GM12878 (cell line): Measurements from ENCODE around the gene HEBP1. TPM values are rescaled to one million over a fixed set of nuclear protein-coding genes. Genes with fewer than 3 reads are reported as not detected.

ENCODE experiments used
- ATAC-seq: fragments of 200-7000 bp; cut with Tn5 transposase; 3 replicates; pipeline ENCODE4 v1.9.1; 2020; ENCODE audit warnings: mild to moderate bottlenecking, moderate library complexity
- BruUV-seq: library from RNA; stranded (reverse); fragments of 400-500 nt; replicated peaks from 2 replicates; lab custom pipeline; 2021; lab: Mats Ljungman, UMichigan
- CTCF ChIA-PET: fragments of 300-600 bp; sonication (Branson Sonifier 250); formaldehyde crosslinking; extraction: SDS; loops from one replicate; lab custom pipeline; 2021; ENCODE audit warnings: inconsistent platforms; lab: Yijun Ruan, JAX
- POLR2A ChIA-PET: fragments of 350-600 bp; formaldehyde crosslinking; extraction: SDS; loops from one replicate; lab custom pipeline; 2021; ENCODE audit warnings: inconsistent platforms; lab: Charles Lee
- RAD21 ChIA-PET: fragments of 300-600 bp; sonication (Branson Sonifier 250); formaldehyde crosslinking; loops from one replicate; lab custom pipeline; 2023; ENCODE audit warnings: antibody characterized with exemption; ENCODE audit not compliant: unreplicated experiment; lab: Charles Lee
- SMC1A ChIA-PET: fragments of 300-600 bp; sonication (Branson Sonifier 250); formaldehyde crosslinking; loops from one replicate; lab custom pipeline; 2023; ENCODE audit not compliant: unreplicated experiment, uncharacterized antibody; lab: Charles Lee
- DNase-seq: peaks from one replicate; pipeline ENCODE4 v3.0.0-alpha.2; 2011; ENCODE audit warnings: low read depth, low spot score
- FAIRE-seq: peaks from 3 replicates; lab custom pipeline; 2011; peaks lifted over from hg19 to GRCh38; lab: Jason Lieb, UNC
- H2AFZ ChIP-seq: 2 replicates; pipeline ENCODE4 v1.6.0; 2011; ENCODE audit warnings: low read depth, low read length, control low read depth; ENCODE audit not compliant: control insufficient read depth
- H3K27ac ChIP-seq: 2 replicates; pipeline ENCODE4 v1.5.1; 2011; ENCODE audit warnings: control low read depth; ENCODE audit not compliant: control insufficient read depth, insufficient read depth
- H3K27me3 ChIP-seq, 2 experiments: replicated peaks in 1 of 2; 2 replicates each; pipeline versions ENCODE4 v1.6.0 to v1.6.1; 2011; ENCODE audit warnings: low read length in 1 of 2; ENCODE audit not compliant: control insufficient read depth in 2 of 2, insufficient read depth in 2 of 2
- H3K36me3 ChIP-seq, 2 experiments: 2 replicates each; pipeline ENCODE4 v1.5.1; 2011; ENCODE audit warnings: low read length in 1 of 2; ENCODE audit not compliant: control insufficient read depth in 2 of 2, insufficient read depth in 2 of 2
- H3K4me1 ChIP-seq: 2 replicates; pipeline ENCODE4 v1.6.1; 2011; ENCODE audit warnings: mild to moderate bottlenecking, low read length, moderate library complexity, mixed read lengths; ENCODE audit not compliant: control insufficient read depth, insufficient read depth
- H3K4me2 ChIP-seq: 2 replicates; pipeline ENCODE4 v1.6.0; 2011; ENCODE audit warnings: control low read depth; ENCODE audit not compliant: control insufficient read depth, insufficient read depth
- H3K4me3 ChIP-seq: fragments of 200-600 bp; sonication (generic); 2 replicates; pipeline ENCODE4 v1.5.1; 2016
- H3K79me2 ChIP-seq: 2 replicates; pipeline ENCODE4 v1.6.0; 2011; ENCODE audit warnings: low read length; ENCODE audit not compliant: control insufficient read depth, insufficient read depth
- H3K9ac ChIP-seq: 2 replicates; pipeline ENCODE4 v1.8.0; 2011; ENCODE audit warnings: low read length, control low read depth, mixed read lengths; ENCODE audit not compliant: control insufficient read depth, insufficient read depth
- H3K9me3 ChIP-seq: replicated peaks from 3 replicates; pipeline ENCODE4 v1.5.1; 2011; ENCODE audit warnings: mild to moderate bottlenecking, low read length; ENCODE audit not compliant: control insufficient read depth, insufficient read depth
- H4K20me1 ChIP-seq: 2 replicates; pipeline ENCODE4 v1.6.0; 2011; ENCODE audit not compliant: control insufficient read depth, insufficient read depth
- ATF7 ChIP-seq: fragments of 450-650 bp; IDR thresholded peaks from 2 replicates; pipeline ENCODE4 v1.6.1; 2016; ENCODE audit warnings: low read depth, mild to moderate bottlenecking
- BHLHE40 ChIP-seq, 2 experiments: fragments of 450-650 bp in 1 of 2; IDR thresholded peaks; 2 replicates each; pipeline ENCODE4 v1.6.1; 2011 to 2017; ENCODE audit warnings: low read depth in 2 of 2, borderline replicate concordance in 1 of 2, improper control_type of control experiment in 1 of 2, low read length in 1 of 2, mild to moderate bottlenecking in 1 of 2
- EGR1 ChIP-seq, 2 experiments: IDR thresholded peaks; 1 replicate in 1 of 2; 2 replicates in 1 of 2; pipeline ENCODE4 v1.6.1; 2011 to 2012; ENCODE audit warnings: low read depth in 2 of 2, low read length in 2 of 2, borderline replicate concordance in 1 of 2, mild to moderate bottlenecking in 1 of 2, moderate library complexity in 1 of 2
- ESRRA ChIP-seq: IDR thresholded peaks from 2 replicates; pipeline ENCODE4 v1.6.1; 2012; ENCODE audit warnings: mild to moderate bottlenecking, low read length, improper control_type of control experiment
- HCFC1 ChIP-seq: fragments of 150-350 bp; IDR thresholded peaks from 2 replicates; pipeline ENCODE4 v1.6.1; 2014; ENCODE audit warnings: low read length
- IKZF1 ChIP-seq: fragments of 450-650 bp; conservative IDR thresholded peaks from 2 replicates; pipeline ENCODE4 v1.6.1; 2017; ENCODE audit warnings: antibody characterized with exemption, mild to moderate bottlenecking
- IKZF2 ChIP-seq, 2 experiments: fragments of 450-650 bp; IDR thresholded peaks; 2 replicates each; pipeline ENCODE4 v1.6.1; 2017; ENCODE audit warnings: mild to moderate bottlenecking in 2 of 2, moderate library complexity in 2 of 2
- MEF2B ChIP-seq: fragments of 450-650 bp; IDR thresholded peaks from 2 replicates; pipeline ENCODE4 v1.6.1; 2018; ENCODE audit warnings: mild to moderate bottlenecking, moderate library complexity; ENCODE audit not compliant: partially characterized antibody, poor library complexity, severe bottlenecking
- NR2C2 ChIP-seq: IDR thresholded peaks from 2 replicates; pipeline ENCODE4 v1.6.1; 2011; ENCODE audit warnings: borderline replicate concordance, low read depth; ENCODE audit not compliant: control insufficient read depth, insufficient read length
- POLR2A ChIP-seq: IDR thresholded peaks from 2 replicates; pipeline ENCODE4 v1.6.1; 2011; ENCODE audit warnings: low read depth, mild to moderate bottlenecking, low read length
- RAD21 ChIP-seq: IDR thresholded peaks from 2 replicates; pipeline ENCODE4 v1.6.1; 2011; ENCODE audit warnings: mild to moderate bottlenecking, low read depth, low read length, moderate library complexity; ENCODE audit not compliant: insufficient read depth
- RB1 ChIP-seq: fragments of 450-650 bp; formaldehyde crosslinking; IDR thresholded peaks from 2 replicates; pipeline ENCODE4 v1.6.1; 2017; ENCODE audit warnings: mild to moderate bottlenecking, borderline replicate concordance
- ZNF622 ChIP-seq: fragments of 450-650 bp; IDR thresholded peaks from 2 replicates; pipeline ENCODE4 v1.6.1; 2017; ENCODE audit warnings: mild to moderate bottlenecking, inconsistent platforms
- WGBS: methylation state at CpG from one replicate; pipeline ENCODE4 v1.1.6; 2016; ENCODE audit warnings: low lambda C conversion rate; ENCODE audit not compliant: insufficient replicate concordance, insufficient coverage; ENCODE audit errors: missing lambda C conversion rate; 5-methylcytosine and 5-hydroxymethylcytosine counted together
- in situ Hi-C: fragments of 300-500 bp; cut with MboI; formaldehyde crosslinking; loops from 9 replicates; pipeline ENCODE4 v1.14.3; 2018; ENCODE audit warnings: mixed read lengths
- intact Hi-C: fragments of 100-400 bp; cut with micrococcal nuclease; formaldehyde crosslinking; loops from one replicate; pipeline ENCODE4 v1.14.2; 2022; ENCODE audit not compliant: unreplicated experiment
- polyA plus RNA-seq, 11 experiments: library from polyadenylated mRNA; depleted of rRNA in 4 of 11; unstranded in 6 of 11; stranded (reverse) in 5 of 11; fragments of >200 nt; fragmentation: Nextera tagmentation in 4 of 11; fragmentation: Illumina TruSeq in 1 of 11; extraction: Ambion mirVana in 4 of 11; extraction: Trizol in 1 of 11; gene quantifications; 1 replicate in 1 of 11; 2 replicates in 10 of 11; pipeline versions ENCODE4 v1.2.1 to v1.2.3, GENCODE V29; 2011 to 2016; ENCODE audit warnings: inconsistent platforms in 2 of 11, missing spikeins in 2 of 11, low read depth in 1 of 11
- total RNA-seq, 4 experiments: library from RNA; depleted of rRNA in 3 of 4; stranded (reverse); fragments of >200 nt in 3 of 4; fragmentation: Illumina TruSeq in 1 of 4; extraction: Trizol in 1 of 4; gene quantifications; 2 replicates each; pipeline versions ENCODE4 v1.2.1 to v1.2.3, GENCODE V29; 2013 to 2021
- TF ChIP-seq, protein P1 (sequence below): fragments of 450-650 bp; formaldehyde crosslinking; IDR thresholded peaks from 2 replicates; pipeline ENCODE4 v1.4.0; 2022; ENCODE audit warnings: mild to moderate bottlenecking, moderate library complexity
- TF ChIP-seq, protein P2 (sequence below): IDR thresholded peaks from 2 replicates; pipeline ENCODE4 v1.6.1; 2011; ENCODE audit warnings: mild to moderate bottlenecking, low read depth, low read length, moderate library complexity; ENCODE audit not compliant: insufficient replicate concordance
- TF ChIP-seq, protein P3 (sequence below): IDR thresholded peaks from 2 replicates; pipeline ENCODE4 v1.6.1; 2012; ENCODE audit warnings: low read length, inconsistent platforms

Gene HEBP1
- total and polyA plus RNA-seq, 10 of the 15 experiments (the other 5 are each of a cell fraction or from before 2014, with no cell fraction given), result 0.07 to 0.32 (median 0.18) TPM; not detected in 5

DNA sequence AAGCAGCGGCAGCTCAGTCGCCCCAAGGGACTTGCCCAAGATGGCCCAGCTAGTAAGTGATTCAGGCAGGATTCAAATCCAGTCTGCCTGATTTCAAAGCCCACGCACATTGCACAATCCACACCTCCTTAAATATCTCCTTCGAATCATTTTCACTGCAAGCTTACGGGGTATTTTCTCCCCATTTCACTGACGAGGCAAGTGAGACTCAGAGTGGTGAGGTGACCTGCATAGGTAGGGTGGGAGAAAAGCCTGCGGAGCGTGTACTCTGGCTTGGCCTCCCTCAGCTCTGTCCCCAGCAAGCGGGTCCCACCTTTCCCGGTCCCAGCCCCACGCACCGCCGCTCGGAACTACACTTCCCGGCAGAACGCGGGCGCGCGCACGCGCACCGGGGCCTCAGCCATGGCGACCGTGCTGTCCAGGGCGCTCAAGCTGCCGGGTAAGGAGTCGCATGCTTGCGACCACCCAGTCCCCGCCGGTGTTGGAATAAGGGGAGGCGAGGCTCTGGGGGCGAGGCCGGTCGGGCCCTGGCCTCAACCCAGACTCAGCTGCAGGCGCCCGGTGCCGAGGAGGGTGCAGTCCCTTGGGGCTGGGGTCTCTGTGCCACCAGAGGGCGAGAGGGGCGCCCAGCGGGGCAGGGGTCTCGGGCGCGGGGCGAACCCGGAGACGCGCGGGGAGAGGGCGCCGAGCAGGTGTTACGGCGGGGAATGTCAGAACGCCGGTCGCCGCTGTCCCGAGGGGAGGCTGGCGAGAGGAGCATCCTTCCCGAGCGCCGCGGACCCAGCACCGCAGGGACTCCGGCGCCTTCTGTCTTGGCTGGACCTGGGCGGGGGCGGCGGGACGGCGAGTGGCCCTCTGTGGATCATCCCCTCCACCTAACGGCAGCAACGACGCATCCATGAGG lies 44.2 kb upstream of the HEBP1 start, which contains the start of gene FAM234B:
Gene FAM234B, plus strand, starts transcription at position 380 of the 904 bp plus-strand sequence. Its CDS starts 23 bp downstream, at position 403.
- Histone ChIP-seq H3K4me2 (peak within 1 kb of the TSS; percentile 92), H3K36me3 (no peaks in the 10 kb centered on the region), H3K27ac (no peak within 1 kb of the TSS), H3K9me3 (no peaks in the 10 kb centered on the region), H3K27me3 (peaks cover 0 to 8% of the 10 kb centered on the region in 2 experiments; a peak in 2 of 4 replicates), H3K4me3 (peak within 1 kb of the TSS; percentile 95), H4K20me1 (no peaks in the 10 kb centered on the region), H3K4me1 (no peaks in the 10 kb centered on the region), H3K79me2 (no peaks in the 10 kb centered on the region), H2AFZ (peak within 1 kb of the TSS; percentile 98), H3K9ac (peak within 1 kb of the TSS; percentile 50)
- in situ Hi-C loops (no loop called here), intact Hi-C loops (no loop called here)
- ATAC-seq (peak; percentile 99), FAIRE-seq (no peak), DNase-seq (no peak)
- RAD21 ChIA-PET, result interaction anchor here (0.6 kb wide), 1 partner anchor 24 kb away, joined by 3 read pairs; no protein-coding TSS in a partner anchor
- no TSS peak for BruUV-seq
- SMC1A ChIA-PET, result interaction anchor here (0.9 to 1.5 kb wide), 3 partner anchors 10 to 189 kb away, joined by 3 read pairs; no protein-coding TSS in a partner anchor
- CTCF ChIA-PET, result interaction anchor here (1.0 to 1.3 kb wide), 3 partner anchors 20 to 168 kb away, joined by 3 to 5 read pairs (median 3); no protein-coding TSS in a partner anchor
- POLR2A ChIA-PET, result no interaction called here
- 5% methylated on average over 68 of the region's 74 CpGs for WGBS
- TF ChIP-seq RAD21 (no peak), IKZF2 (IDR thresholded peaks at IDR 0.05) (no peak), ATF7 (no peak), ZNF622 (no peak), NR2C2 (no peak), MEF2B (peak; percentile 72), BHLHE40 (IDR thresholded peaks at IDR 0.05; ENCODE audit: borderline replicate concordance in 1 of 2, low read depth in 2 of 2, low read length in 1 of 2) (peak in 1 of 2 experiments; percentile 34; a peak in 1 of 4 replicates), RB1 (peak; percentile 67; the same call in 1 of the 2 replicates), EGR1 (IDR thresholded peaks at IDR 0.05; ENCODE audit: borderline replicate concordance in 1 of 2, low read depth in 2 of 2, low read length in 2 of 2) (0 out of 3 replicates have a peak, but pooled peaks of 1 of the 2 experiments have one; percentile 20), POLR2A (peak; percentile 22; the same call in 1 of the 2 replicates), HCFC1 (peak; percentile 92), ESRRA (no peak), IKZF1 (peak; percentile 93)
- TF ChIP-seq, protein P1, sequence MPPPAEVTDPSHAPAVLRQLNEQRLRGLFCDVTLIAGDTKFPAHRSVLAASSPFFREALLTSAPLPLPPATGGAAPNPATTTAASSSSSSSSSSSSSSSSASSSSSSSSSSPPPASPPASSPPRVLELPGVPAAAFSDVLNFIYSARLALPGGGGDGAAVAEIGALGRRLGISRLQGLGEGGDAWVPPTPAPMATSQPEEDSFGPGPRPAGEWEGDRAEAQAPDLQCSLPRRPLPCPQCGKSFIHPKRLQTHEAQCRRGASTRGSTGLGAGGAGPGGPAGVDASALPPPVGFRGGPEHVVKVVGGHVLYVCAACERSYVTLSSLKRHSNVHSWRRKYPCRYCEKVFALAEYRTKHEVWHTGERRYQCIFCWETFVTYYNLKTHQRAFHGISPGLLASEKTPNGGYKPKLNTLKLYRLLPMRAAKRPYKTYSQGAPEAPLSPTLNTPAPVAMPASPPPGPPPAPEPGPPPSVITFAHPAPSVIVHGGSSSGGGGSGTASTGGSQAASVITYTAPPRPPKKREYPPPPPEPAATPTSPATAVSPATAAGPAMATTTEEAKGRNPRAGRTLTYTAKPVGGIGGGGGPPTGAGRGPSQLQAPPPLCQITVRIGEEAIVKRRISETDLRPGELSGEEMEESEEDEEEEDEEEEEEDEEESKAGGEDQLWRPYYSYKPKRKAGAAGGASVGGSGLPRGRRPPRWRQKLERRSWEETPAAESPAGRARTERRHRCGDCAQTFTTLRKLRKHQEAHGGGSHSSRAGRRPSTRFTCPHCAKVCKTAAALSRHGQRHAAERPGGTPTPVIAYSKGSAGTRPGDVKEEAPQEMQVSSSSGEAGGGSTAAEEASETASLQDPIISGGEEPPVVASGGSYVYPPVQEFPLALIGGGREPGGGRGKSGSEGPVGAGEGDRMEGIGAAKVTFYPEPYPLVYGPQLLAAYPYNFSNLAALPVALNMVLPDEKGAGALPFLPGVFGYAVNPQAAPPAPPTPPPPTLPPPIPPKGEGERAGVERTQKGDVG (CRISPR knock-in tag), result no peak
- TF ChIP-seq, protein P2, sequence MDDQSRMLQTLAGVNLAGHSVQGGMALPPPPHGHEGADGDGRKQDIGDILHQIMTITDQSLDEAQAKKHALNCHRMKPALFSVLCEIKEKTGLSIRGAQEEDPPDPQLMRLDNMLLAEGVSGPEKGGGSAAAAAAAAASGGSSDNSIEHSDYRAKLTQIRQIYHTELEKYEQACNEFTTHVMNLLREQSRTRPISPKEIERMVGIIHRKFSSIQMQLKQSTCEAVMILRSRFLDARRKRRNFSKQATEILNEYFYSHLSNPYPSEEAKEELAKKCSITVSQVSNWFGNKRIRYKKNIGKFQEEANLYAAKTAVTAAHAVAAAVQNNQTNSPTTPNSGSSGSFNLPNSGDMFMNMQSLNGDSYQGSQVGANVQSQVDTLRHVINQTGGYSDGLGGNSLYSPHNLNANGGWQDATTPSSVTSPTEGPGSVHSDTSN, result no peak
- TF ChIP-seq, protein P3, sequence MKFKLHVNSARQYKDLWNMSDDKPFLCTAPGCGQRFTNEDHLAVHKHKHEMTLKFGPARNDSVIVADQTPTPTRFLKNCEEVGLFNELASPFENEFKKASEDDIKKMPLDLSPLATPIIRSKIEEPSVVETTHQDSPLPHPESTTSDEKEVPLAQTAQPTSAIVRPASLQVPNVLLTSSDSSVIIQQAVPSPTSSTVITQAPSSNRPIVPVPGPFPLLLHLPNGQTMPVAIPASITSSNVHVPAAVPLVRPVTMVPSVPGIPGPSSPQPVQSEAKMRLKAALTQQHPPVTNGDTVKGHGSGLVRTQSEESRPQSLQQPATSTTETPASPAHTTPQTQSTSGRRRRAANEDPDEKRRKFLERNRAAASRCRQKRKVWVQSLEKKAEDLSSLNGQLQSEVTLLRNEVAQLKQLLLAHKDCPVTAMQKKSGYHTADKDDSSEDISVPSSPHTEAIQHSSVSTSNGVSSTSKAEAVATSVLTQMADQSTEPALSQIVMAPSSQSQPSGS, result no peak
